Nephron (organoid): ENCODE data around the gene CYP27C1.
A peak's percentile ranks its signal among the peaks of the same experiment; 100 is the strongest.

Experiments used
- H3K27ac Mint-ChIP-seq, 3 experiments: 2 replicates each; pipeline ENCODE4 v1.8.0; 2020; ENCODE audit warnings: mixed read lengths in 3 of 3, mild to moderate bottlenecking in 2 of 3, moderate library complexity in 1 of 3
- H3K27me3 Mint-ChIP-seq: 2 replicates; pipeline ENCODE4 v1.8.0; 2021; ENCODE audit warnings: low read depth, mild to moderate bottlenecking, moderate library complexity, mixed read lengths
- H3K36me3 Mint-ChIP-seq: 2 replicates; pipeline ENCODE4 v1.8.0; 2020; ENCODE audit warnings: low read depth, mixed read lengths
- H3K4me1 Mint-ChIP-seq: 2 replicates; pipeline ENCODE4 v1.8.0; 2020; ENCODE audit warnings: mixed read lengths
- H3K4me3 Mint-ChIP-seq, 3 experiments: 2 replicates each; pipeline ENCODE4 v1.8.0; 2020; ENCODE audit warnings: mild to moderate bottlenecking in 3 of 3, mixed read lengths in 3 of 3, moderate library complexity in 2 of 3
- H3K9me3 Mint-ChIP-seq: 2 replicates; pipeline ENCODE4 v1.8.0; 2020; ENCODE audit warnings: mixed read lengths
- TF ChIP-seq, protein P1 (sequence below), 3 experiments: fragments of 200-600 bp; sonication (generic); IDR thresholded peaks; one replicate each; pipeline ENCODE4 v1.5.0; 2021; ENCODE audit warnings: antibody characterized with exemption in 3 of 3; ENCODE audit not compliant: unreplicated experiment in 3 of 3

The CYP27C1 gene

DNA sequence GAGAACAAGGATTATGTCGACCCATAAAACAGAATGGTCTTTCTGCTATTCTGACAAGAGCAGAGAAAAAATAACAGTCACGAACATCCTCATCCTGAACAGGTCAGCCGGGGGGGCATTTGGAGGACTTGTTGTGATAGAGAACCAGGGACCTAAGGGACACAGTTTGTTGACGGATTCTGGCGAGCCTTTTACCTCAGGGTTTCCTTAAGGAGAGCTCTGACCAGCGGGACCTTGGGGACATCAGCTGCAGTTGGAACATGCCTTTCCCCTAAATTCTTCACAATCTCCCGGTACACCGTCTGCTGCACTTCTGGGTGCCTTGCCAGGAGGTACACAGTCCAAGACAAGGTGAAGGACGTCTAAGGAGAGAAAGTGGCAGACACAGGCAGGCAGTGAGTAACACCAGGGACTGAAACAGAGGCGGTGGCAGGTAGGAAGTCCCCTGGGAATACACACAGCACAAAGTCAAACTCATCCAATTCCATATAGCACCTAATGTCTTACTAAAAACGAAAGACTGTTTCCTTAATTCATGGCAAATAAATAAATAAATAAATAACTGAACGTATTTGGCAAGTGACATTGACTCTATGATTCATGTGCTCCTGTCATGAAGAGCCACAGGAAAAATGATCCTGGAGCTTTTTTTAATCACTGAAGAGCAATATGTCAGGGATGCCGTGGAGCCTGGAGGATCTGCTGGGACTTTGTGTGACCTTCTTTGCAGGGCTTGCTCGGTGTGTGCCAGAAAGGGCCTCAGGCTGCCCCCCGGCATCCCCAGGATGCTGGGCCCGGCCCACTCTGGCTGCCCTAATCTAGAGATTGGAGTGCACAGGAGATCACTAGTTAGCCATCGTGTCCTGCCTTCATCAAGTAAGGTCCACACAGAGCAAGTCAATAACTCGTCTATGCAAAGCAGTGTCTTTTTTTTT, 24.7 kb downstream of the CYP27C1 start:
- H3K27me3 Mint-ChIP-seq = no peaks in the 10 kb centered on the region
- H3K4me1 Mint-ChIP-seq = peaks cover 11% of the 10 kb centered on the region
- peaks cover 73% of the 10 kb centered on the region for H3K36me3 Mint-ChIP-seq
- TF ChIP-seq, protein P1, sequence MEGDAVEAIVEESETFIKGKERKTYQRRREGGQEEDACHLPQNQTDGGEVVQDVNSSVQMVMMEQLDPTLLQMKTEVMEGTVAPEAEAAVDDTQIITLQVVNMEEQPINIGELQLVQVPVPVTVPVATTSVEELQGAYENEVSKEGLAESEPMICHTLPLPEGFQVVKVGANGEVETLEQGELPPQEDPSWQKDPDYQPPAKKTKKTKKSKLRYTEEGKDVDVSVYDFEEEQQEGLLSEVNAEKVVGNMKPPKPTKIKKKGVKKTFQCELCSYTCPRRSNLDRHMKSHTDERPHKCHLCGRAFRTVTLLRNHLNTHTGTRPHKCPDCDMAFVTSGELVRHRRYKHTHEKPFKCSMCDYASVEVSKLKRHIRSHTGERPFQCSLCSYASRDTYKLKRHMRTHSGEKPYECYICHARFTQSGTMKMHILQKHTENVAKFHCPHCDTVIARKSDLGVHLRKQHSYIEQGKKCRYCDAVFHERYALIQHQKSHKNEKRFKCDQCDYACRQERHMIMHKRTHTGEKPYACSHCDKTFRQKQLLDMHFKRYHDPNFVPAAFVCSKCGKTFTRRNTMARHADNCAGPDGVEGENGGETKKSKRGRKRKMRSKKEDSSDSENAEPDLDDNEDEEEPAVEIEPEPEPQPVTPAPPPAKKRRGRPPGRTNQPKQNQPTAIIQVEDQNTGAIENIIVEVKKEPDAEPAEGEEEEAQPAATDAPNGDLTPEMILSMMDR (IDR thresholded peaks at IDR 0.05; ENCODE audit: unreplicated experiment in 3 of 3) = no peak
- no peak overlapping the region for H3K27ac Mint-ChIP-seq
- peaks cover 4% of the 10 kb centered on the region for H3K9me3 Mint-ChIP-seq
- no peak overlapping the region for H3K4me3 Mint-ChIP-seq

DNA sequence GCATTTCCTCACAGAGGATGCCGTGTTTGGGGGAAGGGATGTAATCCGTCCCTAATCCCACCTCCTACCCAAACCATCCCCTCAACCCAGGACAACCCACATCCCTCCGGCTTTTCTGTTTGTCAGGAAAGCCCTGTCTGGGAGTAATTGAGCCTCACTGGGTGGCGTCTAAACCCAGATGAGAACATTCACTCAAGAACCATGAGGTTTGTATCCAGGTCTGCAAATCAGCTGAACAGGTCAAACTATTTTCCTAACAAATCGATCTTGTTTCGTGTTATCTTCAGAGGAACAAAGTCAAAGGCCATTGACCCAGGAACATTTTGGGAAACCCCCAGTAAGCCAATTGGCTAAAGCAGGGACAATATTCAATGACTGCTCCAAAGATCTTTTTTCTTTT, 25.7 kb downstream of the CYP27C1 start:
- Mint-ChIP-seq H3K4me3 (no peak overlapping the region), H3K9me3 (peaks cover 4% of the 10 kb centered on the region), H3K27me3 (no peaks in the 10 kb centered on the region), H3K27ac (peak overlapping the region; percentile 85 to 91 (median 87)), H3K36me3 (peaks cover 80% of the 10 kb centered on the region), H3K4me1 (peaks cover 11% of the 10 kb centered on the region)
- TF ChIP-seq, protein P1 (IDR thresholded peaks at IDR 0.05; ENCODE audit: unreplicated experiment in 3 of 3) = no peak

DNA sequence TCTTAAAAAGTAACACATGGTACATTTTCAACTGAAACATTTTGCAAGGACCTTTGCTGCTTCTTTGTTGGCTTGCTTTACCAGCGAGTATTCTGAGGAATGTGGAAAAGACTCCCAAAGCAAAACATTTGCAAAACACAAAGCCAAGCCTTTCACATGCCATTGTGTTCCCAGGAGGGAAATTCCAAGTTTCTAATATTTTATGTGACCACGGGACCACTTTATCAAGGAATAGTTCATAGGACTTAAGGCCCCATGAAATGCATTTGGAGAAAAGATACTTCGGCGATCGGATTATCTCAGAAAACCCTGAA, 26.2 kb downstream of the CYP27C1 start:
- peak overlapping the region; percentile 85 to 91 (median 87) for H3K27ac Mint-ChIP-seq
- TF ChIP-seq, protein P1 (IDR thresholded peaks at IDR 0.05; ENCODE audit: unreplicated experiment in 3 of 3) = no peak
- H3K4me3 Mint-ChIP-seq = no peak overlapping the region
- peaks cover 11% of the 10 kb centered on the region for H3K4me1 Mint-ChIP-seq
- peaks cover 4% of the 10 kb centered on the region for H3K9me3 Mint-ChIP-seq
- peaks cover 82% of the 10 kb centered on the region for H3K36me3 Mint-ChIP-seq
- H3K27me3 Mint-ChIP-seq = no peaks in the 10 kb centered on the region

DNA sequence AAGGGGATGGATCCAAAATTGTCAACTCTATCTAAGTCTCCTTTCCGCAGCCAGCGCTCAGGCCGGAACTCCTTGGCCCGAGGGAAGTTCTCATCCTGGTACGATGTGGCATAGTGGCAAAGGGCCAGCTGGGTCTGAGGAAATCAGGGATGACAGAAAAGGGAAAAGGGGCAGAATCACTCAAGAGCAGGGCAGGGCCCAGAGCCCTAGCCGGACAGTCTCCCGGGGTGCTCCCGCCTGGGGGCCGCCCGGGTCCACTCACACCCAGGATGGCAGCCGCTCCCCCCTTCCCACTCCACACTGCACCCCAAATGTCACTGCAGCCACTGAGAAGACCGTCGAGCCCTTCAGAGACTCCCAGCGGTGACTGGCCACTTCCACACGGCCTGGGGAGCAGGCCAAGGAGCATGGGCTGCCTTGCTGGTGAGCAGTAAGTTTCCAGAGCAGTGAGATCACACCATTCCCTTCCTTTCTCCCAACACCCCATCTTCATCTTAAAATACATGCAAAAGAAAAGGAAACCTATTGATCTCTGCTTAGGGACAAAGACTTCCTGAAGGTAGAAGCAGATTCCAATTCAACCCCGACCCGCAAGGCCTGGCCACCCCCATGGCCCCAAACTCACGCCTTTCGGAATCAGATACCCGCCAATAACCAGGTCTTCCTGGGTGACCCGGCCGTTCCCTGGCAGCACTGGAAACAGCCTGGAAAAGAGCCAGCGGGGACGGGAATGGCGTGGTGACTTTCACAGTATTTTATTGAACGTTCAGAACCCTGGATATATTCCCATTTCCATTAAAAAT, 26.7 kb downstream of the CYP27C1 start:
- H3K4me3 Mint-ChIP-seq = no peak overlapping the region
- H3K27ac Mint-ChIP-seq = peak overlapping the region; percentile 85 to 91 (median 87)
- H3K36me3 Mint-ChIP-seq = peaks cover 85% of the 10 kb centered on the region
- no peaks in the 10 kb centered on the region for H3K27me3 Mint-ChIP-seq
- peaks cover 6% of the 10 kb centered on the region for H3K9me3 Mint-ChIP-seq
- TF ChIP-seq, protein P1 (IDR thresholded peaks at IDR 0.05; ENCODE audit: unreplicated experiment in 3 of 3) = no peak
- H3K4me1 Mint-ChIP-seq = peaks cover 11% of the 10 kb centered on the region

DNA sequence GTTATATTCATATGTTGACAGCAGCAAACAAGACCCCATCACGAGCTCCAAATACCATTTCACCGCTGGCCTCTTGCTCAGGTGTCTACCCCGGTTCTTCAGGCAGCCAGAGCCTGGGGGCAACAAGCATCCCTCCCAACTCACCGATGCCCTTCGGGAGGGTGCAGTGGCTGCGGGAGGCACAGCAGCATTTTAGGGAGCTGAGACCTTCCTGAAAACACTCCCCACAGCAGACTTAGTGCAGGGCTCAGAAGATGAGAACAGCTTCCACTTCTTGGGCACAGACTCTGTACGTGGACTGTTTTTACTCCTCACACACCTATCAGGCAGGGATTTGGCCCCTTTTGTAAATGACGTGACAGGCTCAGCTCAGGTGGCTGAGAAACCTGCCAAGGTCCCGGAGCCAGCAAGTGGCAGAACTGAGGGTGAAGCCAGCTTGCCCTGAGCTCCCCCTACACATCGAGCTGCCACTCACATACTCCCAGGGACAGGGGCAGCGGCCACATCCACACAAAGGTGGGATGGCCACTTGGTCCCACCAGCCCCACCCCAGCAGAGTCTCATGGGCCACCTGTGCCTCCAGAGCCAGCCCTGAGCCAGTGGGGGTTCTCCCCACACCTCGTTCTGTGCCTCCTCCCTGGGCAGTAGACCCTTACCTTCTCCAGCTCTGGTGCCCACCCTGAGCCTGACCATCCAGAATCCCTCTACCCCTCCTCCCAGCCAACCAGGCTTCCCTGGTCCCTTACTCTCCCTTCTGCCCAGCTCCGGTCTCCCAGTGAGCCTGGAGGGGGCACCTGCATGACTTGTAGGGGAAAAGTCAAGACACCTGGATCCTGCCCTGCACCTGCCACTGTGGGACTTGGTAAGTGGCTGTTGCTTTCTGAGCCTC, 28.5 kb downstream of the CYP27C1 start:
- no peak overlapping the region for H3K27ac Mint-ChIP-seq
- H3K4me3 Mint-ChIP-seq = no peak overlapping the region
- no peaks in the 10 kb centered on the region for H3K27me3 Mint-ChIP-seq
- TF ChIP-seq, protein P1 (IDR thresholded peaks at IDR 0.05; ENCODE audit: unreplicated experiment in 3 of 3) = no peak
- peaks cover 11% of the 10 kb centered on the region for H3K4me1 Mint-ChIP-seq
- peaks cover 77% of the 10 kb centered on the region for H3K36me3 Mint-ChIP-seq
- H3K9me3 Mint-ChIP-seq = peaks cover 2% of the 10 kb centered on the region
